PC-9 (cell line): ENCODE measurements around the gene ARMC2.
"Not testable (repeated sequence)": the region's sequence is repeated elsewhere in the genome, so short reads cannot be mapped to it uniquely, and the experiment has no call there.

Experiments used
- CTCF ChIP-seq: fragments of 200-600 bp; sonication (generic); conservative IDR thresholded peaks from 2 replicates; pipeline ENCODE4 v1.6.1; 2017; ENCODE audit warnings: mixed run types, antibody characterized with exemption, mild to moderate bottlenecking, moderate library complexity
- EZH2 ChIP-seq: fragments of 200-600 bp; sonication (generic); IDR thresholded peaks from 2 replicates; pipeline ENCODE4 v1.8.0; 2017; ENCODE audit warnings: antibody characterized with exemption, low read depth

- TF ChIP-seq CTCF, EZH2: not testable (repeated sequence)
Observed at GRCh38 chr6:108890898-108891297, 42.7 kb downstream of the ARMC2 start.
